K562 (cell line): ENCODE measurements around the gene GMEB1. TPM values are rescaled to one million over a fixed set of nuclear protein-coding genes. Genes with fewer than 3 reads are reported as not detected.
A peak's percentile ranks its signal among the peaks of the same experiment; 100 is the strongest.

Experiments used
- ARID3B ChIP-seq: fragments of 250-450 bp; sonication (Bioruptor Pico); IDR thresholded peaks from 2 replicates; pipeline ENCODE4 v1.4.0; 2020; ENCODE audit warnings: borderline replicate concordance
- CBX8 ChIP-seq: fragments of 200-600 bp; sonication (generic); IDR thresholded peaks from 2 replicates; pipeline ENCODE4 v1.6.1; 2012; ENCODE audit warnings: borderline replicate concordance, mixed run types, low read depth, mild to moderate bottlenecking, moderate library complexity, mixed read lengths, low read length, control low read depth, inconsistent platforms; ENCODE audit not compliant: poor library complexity, severe bottlenecking; ENCODE audit errors: extremely low read depth
- DMBX1 ChIP-seq: fragments of 250-450 bp; sonication (Bioruptor Pico); IDR thresholded peaks from 2 replicates; pipeline ENCODE4 v1.8.0; 2022; ENCODE audit warnings: inconsistent platforms, mild to moderate bottlenecking, moderate library complexity, borderline replicate concordance
- ELF1 ChIP-seq: fragments of 200-800 bp; sonication (Bioruptor generic); IDR thresholded peaks from 2 replicates; pipeline ENCODE4 v1.6.1; 2016; ENCODE audit warnings: missing genetic modification characterization, missing compliant biosample characterization
- ETV5 ChIP-seq: sonication (generic); formaldehyde crosslinking; IDR thresholded peaks from 2 replicates; pipeline ENCODE4 v1.4.0; 2020; ENCODE audit warnings: low read depth, mild to moderate bottlenecking, missing genetic modification reagents
- GABPA ChIP-seq: fragments of 200-800 bp; sonication (Bioruptor generic); conservative IDR thresholded peaks from 2 replicates; pipeline ENCODE4 v1.6.1; 2016; ENCODE audit warnings: low read depth, missing genetic modification characterization, missing compliant biosample characterization
- HBP1 ChIP-seq: fragments of 450-650 bp; formaldehyde crosslinking; IDR thresholded peaks from 2 replicates; pipeline ENCODE4 v1.4.0; 2022; ENCODE audit warnings: missing genetic modification characterization
- HMGN3 ChIP-seq: IDR thresholded peaks from 2 replicates; pipeline ENCODE4 v1.6.1; 2011; ENCODE audit warnings: borderline replicate concordance, low read depth, mild to moderate bottlenecking, mixed read lengths, low read length; ENCODE audit not compliant: insufficient read length; ENCODE audit errors: extremely low read depth
- HOXB6 ChIP-seq: fragments of 250-450 bp; sonication (Bioruptor Pico); IDR thresholded peaks from 2 replicates; pipeline ENCODE4 v1.5.1; 2022; ENCODE audit warnings: mild to moderate bottlenecking, borderline replicate concordance
- MYNN ChIP-seq, 2 experiments: sonication (generic); formaldehyde crosslinking in 1 of 2; IDR thresholded peaks; 2 replicates each; pipeline versions ENCODE4 v1.5.0 to v1.6.1; 2016 to 2020; ENCODE audit warnings: antibody characterized with exemption in 1 of 2, missing genetic modification reagents in 1 of 2
- SMARCA4 ChIP-seq: fragments of 450-650 bp; IDR thresholded peaks from 2 replicates; pipeline ENCODE4 v1.6.1; 2016
- SMARCE1 ChIP-seq: fragments of 450-650 bp; IDR thresholded peaks from 2 replicates; pipeline ENCODE4 v1.7.1; 2016; ENCODE audit warnings: mild to moderate bottlenecking
- TAF1 ChIP-seq: IDR thresholded peaks from 2 replicates; pipeline ENCODE4 v1.6.1; 2011; ENCODE audit warnings: mild to moderate bottlenecking, low read length, moderate library complexity; ENCODE audit not compliant: insufficient read depth, control insufficient read depth, severe bottlenecking; ENCODE audit errors: extremely low read depth
- TBP ChIP-seq: optimal IDR thresholded peaks from 2 replicates; pipeline ENCODE3; 2011; ENCODE audit warnings: low read depth, low read length, improper control_type of control experiment
- TOE1 ChIP-seq, 2 experiments: fragments of 450-650 bp in 1 of 2; sonication (generic) in 1 of 2; formaldehyde crosslinking in 1 of 2; IDR thresholded peaks; 2 replicates each; pipeline versions ENCODE4 v1.7.1 to v1.8.0; 2016 to 2022; ENCODE audit warnings: borderline replicate concordance in 2 of 2, mild to moderate bottlenecking in 2 of 2, antibody characterized with exemption in 1 of 2, inconsistent platforms in 1 of 2, low read depth in 1 of 2, missing genetic modification reagents in 1 of 2, moderate library complexity in 1 of 2
- ZNF165 ChIP-seq: fragments of 250-450 bp; sonication (Bioruptor Pico); IDR thresholded peaks from 2 replicates; pipeline ENCODE4 v1.4.0; 2020; ENCODE audit warnings: borderline replicate concordance
- ZNF224 ChIP-seq: sonication (generic); formaldehyde crosslinking; IDR thresholded peaks from 2 replicates; pipeline ENCODE4 v1.8.0; 2022; ENCODE audit warnings: mild to moderate bottlenecking, missing genetic modification reagents
- ZNF282 ChIP-seq: sonication (generic); formaldehyde crosslinking; IDR thresholded peaks from 2 replicates; pipeline ENCODE4 v1.8.1; 2023; ENCODE audit warnings: missing genetic modification reagents
- ZNF445 ChIP-seq: fragments of 250-450 bp; sonication (Bioruptor Pico); IDR thresholded peaks from 2 replicates; pipeline ENCODE4 v1.4.0; 2020; ENCODE audit warnings: low read depth, mild to moderate bottlenecking, moderate library complexity
- ZNF512 ChIP-seq: IDR thresholded peaks from 2 replicates; pipeline ENCODE4 v1.6.1; 2016; ENCODE audit warnings: missing genetic modification characterization, missing compliant biosample characterization
- ZNF561 ChIP-seq: fragments of 450-650 bp; formaldehyde crosslinking; conservative IDR thresholded peaks from 2 replicates; pipeline ENCODE4 v1.4.0; 2020; ENCODE audit warnings: mild to moderate bottlenecking, moderate library complexity
- polyA plus RNA-seq, 8 experiments: library from polyadenylated mRNA; depleted of rRNA in 4 of 8; stranded (reverse) in 5 of 8; unstranded in 3 of 8; fragments of >200 nt; fragmentation: Nextera tagmentation in 2 of 8; fragmentation: Illumina TruSeq in 1 of 8; extraction: Ambion mirVana in 2 of 8; extraction: Trizol in 1 of 8; gene quantifications; 2 replicates each; pipeline versions ENCODE4 v1.2.1 to v1.2.3, GENCODE V29; 2011 to 2014; ENCODE audit warnings: inconsistent platforms in 1 of 8, missing spikeins in 1 of 8
- total RNA-seq, 7 experiments: library from RNA; depleted of rRNA in 6 of 7; stranded (reverse); fragments of >200 nt in 6 of 7; fragmentation: Illumina TruSeq in 2 of 7; extraction: Trizol in 2 of 7; gene quantifications; 2 replicates each; pipeline versions ENCODE4 v1.2.1 to v1.2.3, GENCODE V29; 2011 to 2021; ENCODE audit warnings: low replicate concordance in 1 of 7

GMEB1 gene
- total and polyA plus RNA-seq, 9 of the 15 experiments (the other 6 are each of a cell fraction or from before 2014, with no cell fraction given) = 6.6 to 17.5 (median 8.5) TPM

GRCh38 chr1:28668191-28668955, at the start of gene GMEB1 (continued):
- TF ChIP-seq ZNF561 (CRISPR knock-in tag) (peak; percentile 62; the same call in 1 of the 2 replicates), CBX8 (no peak), ZNF445 (CRISPR knock-in tag) (no peak), GABPA (tag) (peak; percentile 91), HOXB6 (CRISPR knock-in tag) (no peak), ELF1 (tag) (peak; percentile 83), ETV5 (peak; percentile 93), SMARCA4 (peak; percentile 53; the same call in 1 of the 2 replicates), MYNN (IDR thresholded peaks at IDR 0.05) (no peak), MYNN (CRISPR knock-in tag; IDR thresholded peaks at IDR 0.05) (no peak), ZNF512 (tag) (no peak), ARID3B (CRISPR knock-in tag) (no peak), TBP (peak; percentile 68), ZNF282 (CRISPR knock-in tag) (no peak), ZNF165 (no peak), DMBX1 (0 out of 2 replicates have a peak, but pooled peaks have one; percentile 9), SMARCE1 (peak; percentile 54; the same call in 1 of the 2 replicates), ZNF224 (CRISPR knock-in tag) (no peak), HMGN3 (peak; percentile 75), HBP1 (CRISPR knock-in tag) (0 out of 2 replicates have a peak, but pooled peaks have one; percentile 39), TOE1 (IDR thresholded peaks at IDR 0.05; ENCODE audit: borderline replicate concordance) (peak; percentile 61), TOE1 (CRISPR knock-in tag; IDR thresholded peaks at IDR 0.05; ENCODE audit: borderline replicate concordance, low read depth) (no peak), TAF1 (peak; percentile 55)
